ENCODE measurements around the gene EXOC3L1.

The EXOC3L1 gene

DNA sequence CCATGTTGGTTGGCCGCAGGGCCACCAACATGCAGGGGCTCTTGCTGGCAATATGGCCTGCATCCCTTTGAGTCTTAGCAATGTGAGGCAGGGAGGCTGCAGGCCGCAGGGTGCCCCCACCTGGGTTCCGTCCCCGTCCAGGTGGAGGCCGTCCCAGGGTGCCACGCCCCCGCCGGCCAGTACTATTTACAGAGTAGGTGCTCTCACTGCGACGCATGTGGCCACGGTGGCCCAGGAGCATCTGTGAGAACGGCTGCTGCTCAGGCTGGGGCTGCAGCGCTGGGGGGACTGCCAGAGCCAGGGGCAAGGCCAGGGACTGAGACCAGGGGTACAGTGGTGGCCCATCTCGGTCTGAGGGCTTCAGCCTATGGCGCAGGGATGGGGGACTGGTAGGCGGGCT lies 9.8 kb downstream of the EXOC3L1 start:
- no peak for DNase-seq (ENCODE audit: low spot score)

DNA sequence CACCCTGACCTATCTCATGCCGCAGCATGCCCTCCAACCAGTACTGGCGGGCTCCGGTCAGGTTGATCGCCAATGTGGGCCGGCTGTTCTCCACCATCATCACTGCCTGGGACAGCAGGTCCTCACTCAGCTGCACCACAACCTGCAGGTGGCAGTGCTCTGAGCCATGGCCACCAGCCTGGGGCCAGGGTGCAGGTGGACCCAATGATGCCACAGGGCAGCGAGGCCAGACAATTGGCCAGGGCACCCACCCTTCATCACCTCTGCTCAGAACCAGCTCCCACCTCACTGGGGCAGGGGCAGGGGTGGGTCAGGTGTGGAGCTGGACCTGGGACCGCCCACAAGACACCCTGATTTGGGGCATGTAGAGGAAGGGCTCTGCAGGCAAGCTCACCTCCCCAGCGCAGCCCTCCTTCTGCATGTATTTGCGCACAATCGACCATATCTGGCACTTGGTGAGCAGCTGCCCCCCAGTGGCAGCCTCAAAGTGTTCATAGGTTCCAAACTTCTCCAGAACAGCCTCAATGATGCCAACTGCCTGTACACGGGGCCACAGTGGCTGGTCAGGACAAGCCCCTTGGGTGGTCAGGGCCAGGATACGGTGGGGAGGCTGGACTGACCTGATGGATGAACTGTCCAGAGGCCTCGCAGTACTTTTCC lies 10.4 kb downstream of the EXOC3L1 start:
- no peak for DNase-seq (ENCODE audit: low spot score)

GRCh38 chr16:67177743-67178699 lies 11.9 kb downstream of the EXOC3L1 start:
- peak; percentile 77 for DNase-seq (ENCODE audit: low spot score)

DNA sequence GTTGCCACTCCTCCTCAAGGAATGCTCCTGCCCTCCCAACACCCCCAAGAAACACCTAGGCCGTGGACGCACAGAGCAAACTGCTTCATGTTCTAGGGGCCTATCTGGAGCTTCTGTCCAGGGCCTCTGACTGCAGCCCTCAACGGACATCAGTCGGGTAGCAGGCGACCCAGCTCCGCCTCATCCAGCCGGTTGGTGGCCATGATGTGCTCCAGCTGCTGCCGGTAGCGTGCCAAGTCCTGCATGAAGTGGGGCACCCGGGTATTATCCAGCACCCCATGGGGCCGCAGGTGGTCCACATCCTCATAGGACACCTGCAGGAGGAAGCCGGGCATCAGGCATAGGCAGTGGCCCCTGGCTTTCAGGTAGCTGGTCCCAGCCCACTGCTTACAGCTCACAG lies 13.3 kb downstream of the EXOC3L1 start:
- no peak for DNase-seq (ENCODE audit: low spot score)

- DNase-seq (ENCODE audit: low spot score) = no peak
Measured at GRCh38 chr16:67174706-67175231, 15.2 kb downstream of the EXOC3L1 start.

DNA sequence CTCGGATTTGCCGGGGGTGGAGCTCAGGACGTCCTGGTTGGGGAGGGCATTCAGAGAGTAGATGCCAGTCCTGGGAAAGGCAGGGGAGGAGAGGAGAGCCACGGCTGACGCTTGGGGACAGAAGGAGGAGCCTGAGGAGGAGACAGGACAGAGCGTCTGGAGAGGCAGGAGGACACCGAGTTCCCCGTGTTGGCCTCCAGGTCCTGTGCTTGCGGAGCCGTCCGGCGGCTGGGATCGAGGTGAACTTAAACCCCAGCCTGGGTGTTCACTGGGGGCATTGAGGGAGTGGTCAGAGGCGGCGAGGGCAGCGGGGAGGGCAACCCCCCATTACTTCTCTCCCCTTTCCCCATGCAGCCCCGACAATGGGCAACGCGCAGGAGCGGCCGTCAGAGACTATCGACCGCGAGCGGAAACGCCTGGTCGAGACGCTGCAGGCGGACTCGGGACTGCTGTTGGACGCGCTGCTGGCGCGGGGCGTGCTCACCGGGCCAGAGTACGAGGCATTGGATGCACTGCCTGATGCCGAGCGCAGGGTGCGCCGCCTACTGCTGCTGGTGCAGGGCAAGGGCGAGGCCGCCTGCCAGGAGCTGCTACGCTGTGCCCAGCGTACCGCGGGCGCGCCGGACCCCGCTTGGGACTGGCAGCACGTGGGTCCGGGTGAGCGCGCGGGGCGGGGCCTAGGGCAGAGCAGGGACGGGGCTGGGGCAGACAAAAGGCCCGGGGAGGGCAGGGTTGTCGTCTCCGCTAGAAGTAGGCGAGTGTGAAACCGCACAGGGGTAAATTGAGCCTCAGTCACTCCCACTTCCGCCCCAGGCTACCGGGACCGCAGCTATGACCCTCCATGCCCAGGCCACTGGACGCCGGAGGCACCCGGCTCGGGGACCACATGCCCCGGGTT lies 15.9 kb downstream of the EXOC3L1 start:
- peak; percentile 94 for DNase-seq (ENCODE audit: low spot score)

- DNase-seq (ENCODE audit: low spot score) = no peak
Measured at GRCh38 chr16:67173323-67173722, 16.6 kb downstream of the EXOC3L1 start.

- no peak for DNase-seq (ENCODE audit: low spot score)
Measured at GRCh38 chr16:67170949-67171649, 18.8 kb downstream of the EXOC3L1 start.

- DNase-seq (ENCODE audit: low spot score) = peak; percentile 70
Measured at GRCh38 chr16:67170168-67170948, 19.6 kb downstream of the EXOC3L1 start, which contains the start of gene NOL3. NOL3 (plus strand) TSS chr16:67170538.

GRCh38 chr16:67169642-67170167 lies 20.2 kb downstream of the EXOC3L1 start:
- peak; percentile 81 for DNase-seq (ENCODE audit: low spot score)

DNA sequence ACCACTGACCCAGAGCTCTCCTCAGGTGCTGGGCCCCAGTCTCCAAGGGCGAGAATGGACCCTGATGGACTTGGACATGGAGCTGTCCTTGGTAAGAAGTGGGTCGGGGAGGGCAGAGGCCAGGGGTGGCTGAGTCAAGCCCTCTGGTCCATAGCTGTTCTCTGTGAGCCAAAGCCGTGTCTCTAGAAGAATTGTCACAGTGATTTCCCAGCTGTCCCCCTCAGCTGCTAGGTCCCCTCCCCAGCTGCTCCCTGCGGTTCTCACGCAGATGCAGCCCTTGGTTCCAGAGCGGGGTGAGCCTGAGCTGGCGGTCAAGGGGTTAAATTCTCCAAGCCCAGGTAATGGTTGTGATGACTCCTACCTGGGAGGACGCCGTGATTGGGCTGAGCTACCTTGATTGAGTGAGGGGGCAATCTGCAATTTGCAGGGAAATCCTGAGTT lies 20.9 kb downstream of the EXOC3L1 start:
- DNase-seq (ENCODE audit: low spot score) = no peak

GRCh38 chr16:67167588-67167987 lies 22.3 kb downstream of the EXOC3L1 start:
- no peak for DNase-seq (ENCODE audit: low spot score)

- DNase-seq (ENCODE audit: low spot score) = no peak
Measured at GRCh38 chr16:67166598-67167168, 23.3 kb downstream of the EXOC3L1 start.

- no peak for DNase-seq (ENCODE audit: low spot score)
Measured at GRCh38 chr16:67166110-67166547, 23.8 kb downstream of the EXOC3L1 start.

DNA sequence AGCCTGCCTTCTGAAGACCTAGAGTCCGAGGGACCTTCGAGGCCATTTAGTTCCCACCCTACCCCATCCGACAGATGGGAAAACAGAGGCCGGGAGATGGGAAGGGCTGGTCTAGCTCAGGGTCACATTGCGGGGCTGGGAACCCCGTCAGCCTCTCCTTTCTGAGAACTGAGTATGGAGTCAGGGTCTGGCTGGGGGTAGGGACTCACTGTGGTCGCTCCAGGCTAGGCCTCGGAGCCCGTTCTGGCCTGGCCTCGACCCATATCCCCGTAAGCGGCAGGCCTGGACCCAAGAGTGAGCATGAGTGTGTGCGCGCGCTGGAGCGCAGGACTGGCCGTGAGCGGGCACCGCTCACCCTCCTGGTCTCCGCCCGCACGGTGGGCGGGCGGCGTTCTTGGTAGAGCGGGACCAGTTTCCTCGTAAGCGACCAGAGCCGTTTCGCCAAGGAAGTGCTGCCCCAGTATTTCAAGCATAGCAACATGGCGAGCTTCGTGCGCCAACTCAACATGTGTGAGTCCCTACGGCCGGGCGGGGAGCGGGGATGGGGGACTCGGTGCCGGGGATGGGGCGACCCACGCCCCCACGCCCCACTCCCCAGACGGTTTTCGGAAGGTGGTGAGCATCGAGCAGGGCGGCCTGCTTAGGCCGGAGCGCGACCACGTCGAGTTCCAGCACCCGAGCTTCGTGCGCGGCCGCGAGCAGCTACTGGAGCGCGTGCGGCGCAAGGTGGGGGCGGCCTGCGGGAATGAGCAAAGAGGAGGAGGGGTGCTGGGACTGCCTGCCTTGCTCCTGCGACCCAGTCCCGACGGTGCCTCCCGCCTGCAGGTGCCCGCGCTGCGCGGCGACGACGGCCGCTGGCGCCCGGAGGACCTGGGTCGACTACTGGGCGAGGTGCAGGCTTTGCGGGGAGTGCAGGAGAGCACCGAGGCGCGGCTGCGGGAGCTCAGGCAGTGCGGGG lies 24.5 kb downstream of the EXOC3L1 start:
- no peak for DNase-seq (ENCODE audit: low spot score)

DNA sequence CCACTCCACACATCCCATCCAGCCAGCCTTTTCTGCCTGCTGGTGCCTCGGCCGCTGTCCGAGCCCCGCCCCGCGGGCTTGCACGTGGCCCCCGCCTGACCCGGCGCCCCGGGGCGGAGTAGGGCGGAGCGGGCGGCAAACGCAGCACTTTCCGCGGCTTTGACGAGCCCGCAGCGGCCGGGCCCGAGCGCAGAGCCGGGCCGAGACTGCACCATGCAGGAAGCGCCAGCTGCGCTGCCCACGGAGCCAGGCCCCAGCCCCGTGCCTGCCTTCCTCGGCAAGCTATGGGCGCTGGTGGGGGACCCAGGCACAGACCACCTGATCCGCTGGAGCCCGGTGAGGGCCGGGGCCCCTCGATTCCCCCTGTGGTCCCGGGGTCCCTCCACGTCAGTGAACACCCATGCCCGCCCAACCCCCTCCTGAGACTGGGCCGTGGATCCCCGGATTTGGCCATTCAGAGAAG lies 25.3 kb downstream of the EXOC3L1 start, which contains the start of gene HSF4:
Gene HSF4, plus strand, starts transcription at position 147 of the 463 bp plus-strand sequence. Its CDS starts 67 bp downstream, at position 214.
- peak; percentile 66 for DNase-seq (ENCODE audit: low spot score)

DNA sequence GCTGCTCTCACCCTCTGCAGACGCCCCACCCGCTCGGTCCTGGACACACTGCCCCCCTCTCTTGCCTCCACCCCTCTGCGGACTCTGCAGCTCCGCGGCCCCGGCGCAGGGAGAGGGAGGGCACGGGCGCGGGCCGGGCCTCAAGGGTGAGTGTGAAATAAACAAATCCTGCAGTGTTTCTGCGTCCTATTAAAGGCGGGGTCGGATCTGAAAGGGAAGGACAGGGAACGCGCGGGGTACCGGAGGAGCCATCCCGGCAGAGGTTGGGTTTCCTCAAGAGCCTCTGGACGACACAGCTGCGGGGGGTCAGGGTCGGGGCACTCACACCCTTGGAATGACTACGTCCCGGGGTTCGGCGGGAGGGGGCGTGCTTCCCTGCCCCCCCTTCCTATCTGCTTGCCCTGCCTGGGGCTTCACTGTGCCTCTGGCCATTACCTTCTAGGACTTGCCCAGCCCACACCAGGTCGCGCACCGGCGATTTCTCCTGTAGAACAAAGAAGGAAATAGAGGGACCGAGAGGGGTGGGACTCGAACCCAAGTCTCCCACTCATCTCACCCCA lies 25.9 kb downstream of the EXOC3L1 start:
- no peak for DNase-seq (ENCODE audit: low spot score)
